ENCODE measurements around the gene CCDC93. TPM values are rescaled to one million over a fixed set of nuclear protein-coding genes. Genes with fewer than 3 reads are reported as not detected.

CCDC93 gene
- total RNA-seq, 4 donors from 2014 or later: 14.4 to 17.0 (median 16.0) TPM

DNA sequence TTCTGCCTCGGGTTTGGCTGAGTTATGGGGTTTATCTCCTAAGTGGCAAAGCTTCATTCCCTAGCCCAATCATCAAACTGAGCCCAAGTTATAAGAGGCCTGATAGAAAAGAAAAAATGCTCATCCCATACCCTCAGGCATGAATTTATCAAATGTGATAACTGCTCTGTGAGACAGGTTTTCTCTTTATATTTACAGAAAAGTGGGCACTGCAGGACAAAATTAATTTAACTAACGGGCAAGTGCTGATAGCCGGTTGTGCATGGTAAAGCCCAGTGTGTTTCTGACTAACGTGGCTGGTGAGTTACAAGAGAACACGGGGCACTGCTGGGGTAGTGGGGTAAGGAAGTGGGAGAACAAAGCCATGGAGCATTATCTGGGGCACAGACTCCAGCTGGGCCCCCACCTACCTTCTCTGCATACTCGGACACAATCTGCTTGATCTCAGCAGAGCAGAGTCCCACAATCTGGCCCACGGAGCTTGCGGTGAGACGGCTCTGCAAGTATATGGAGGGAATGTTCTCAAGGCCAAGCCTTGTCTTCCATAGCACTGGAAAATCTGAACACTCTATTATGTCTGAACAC is 40.3 kb downstream of the CCDC93 start:
- no peaks in the 10 kb centered on the region for H3K9me3 ChIP-seq
- 87% methylated on average over 9 of the region's 9 CpGs for WGBS
- no peak overlapping the region for H3K27ac ChIP-seq (replicated peaks in 1 of 4)
- H3K4me1 ChIP-seq: no peaks in the 10 kb centered on the region
- no peak for DNase-seq (ENCODE audit: extremely low spot score)
- H3K4me3 ChIP-seq: no peak overlapping the region
- TF ChIP-seq, protein P1, sequence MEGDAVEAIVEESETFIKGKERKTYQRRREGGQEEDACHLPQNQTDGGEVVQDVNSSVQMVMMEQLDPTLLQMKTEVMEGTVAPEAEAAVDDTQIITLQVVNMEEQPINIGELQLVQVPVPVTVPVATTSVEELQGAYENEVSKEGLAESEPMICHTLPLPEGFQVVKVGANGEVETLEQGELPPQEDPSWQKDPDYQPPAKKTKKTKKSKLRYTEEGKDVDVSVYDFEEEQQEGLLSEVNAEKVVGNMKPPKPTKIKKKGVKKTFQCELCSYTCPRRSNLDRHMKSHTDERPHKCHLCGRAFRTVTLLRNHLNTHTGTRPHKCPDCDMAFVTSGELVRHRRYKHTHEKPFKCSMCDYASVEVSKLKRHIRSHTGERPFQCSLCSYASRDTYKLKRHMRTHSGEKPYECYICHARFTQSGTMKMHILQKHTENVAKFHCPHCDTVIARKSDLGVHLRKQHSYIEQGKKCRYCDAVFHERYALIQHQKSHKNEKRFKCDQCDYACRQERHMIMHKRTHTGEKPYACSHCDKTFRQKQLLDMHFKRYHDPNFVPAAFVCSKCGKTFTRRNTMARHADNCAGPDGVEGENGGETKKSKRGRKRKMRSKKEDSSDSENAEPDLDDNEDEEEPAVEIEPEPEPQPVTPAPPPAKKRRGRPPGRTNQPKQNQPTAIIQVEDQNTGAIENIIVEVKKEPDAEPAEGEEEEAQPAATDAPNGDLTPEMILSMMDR (IDR thresholded peaks at IDR 0.05): no peak
- TF ChIP-seq EP300 (IDR thresholded peaks at IDR 0.05): no peak
- TF ChIP-seq POLR2A (IDR thresholded peaks at IDR 0.05; ENCODE audit: low read depth): no peak
- TF ChIP-seq POLR2AphosphoS5 (IDR thresholded peaks at IDR 0.05): no peak
- intact Hi-C loops (cut with DNase I): no loop called here
- no peaks in the 10 kb centered on the region for H3K27me3 ChIP-seq
- H3K36me3 ChIP-seq: peaks cover 34 to 91% (median 81%) of the 10 kb centered on the region in 4 donors

DNA sequence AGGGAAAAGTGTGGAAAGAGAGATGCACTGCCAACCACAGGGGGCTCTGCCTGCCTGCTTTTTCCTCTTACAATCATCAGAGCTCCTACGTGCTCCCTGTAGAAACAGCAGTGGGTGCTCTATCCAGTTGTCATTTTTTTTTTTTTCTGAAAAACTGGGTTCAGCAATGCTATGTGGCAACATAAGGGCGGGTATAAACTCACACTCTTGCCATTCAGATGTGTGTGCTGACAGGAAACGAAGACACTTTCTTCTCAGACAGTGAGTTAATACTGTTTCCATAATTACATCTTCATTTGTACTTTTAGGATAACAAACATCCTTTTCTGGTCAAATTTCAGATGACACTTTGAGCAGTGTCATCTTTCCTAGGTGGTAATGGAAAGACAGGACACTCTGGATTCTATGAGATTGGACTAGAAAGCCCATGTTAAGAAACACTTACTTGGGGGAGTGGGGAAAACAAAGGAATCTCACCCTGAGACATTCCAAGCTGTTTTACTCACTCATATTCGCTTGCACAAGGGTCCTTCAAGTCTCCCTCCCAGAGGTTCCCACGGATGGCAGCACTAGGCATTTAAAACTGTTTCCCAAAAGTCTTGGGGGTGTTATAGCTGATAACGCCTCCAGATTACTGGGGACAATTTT is 41.3 kb downstream of the CCDC93 start:
- TF ChIP-seq EP300 (IDR thresholded peaks at IDR 0.05) (no peak), POLR2AphosphoS5 (IDR thresholded peaks at IDR 0.05) (no peak), POLR2A (IDR thresholded peaks at IDR 0.05; ENCODE audit: low read depth) (no peak)
- TF ChIP-seq, protein P1 (IDR thresholded peaks at IDR 0.05): no peak
- no peaks in the 10 kb centered on the region for H3K27me3 ChIP-seq
- peaks cover 34 to 94% (median 80%) of the 10 kb centered on the region in 4 donors for H3K36me3 ChIP-seq
- no peak overlapping the region for H3K4me3 ChIP-seq
- WGBS: 83% methylated on average over 6 of the region's 6 CpGs
- no peaks in the 10 kb centered on the region for H3K9me3 ChIP-seq
- no peak for DNase-seq (ENCODE audit: extremely low spot score)
- H3K4me1 ChIP-seq: no peaks in the 10 kb centered on the region
- intact Hi-C loops (cut with DNase I): no loop called here
- no peak overlapping the region for H3K27ac ChIP-seq (replicated peaks in 1 of 4)

DNA sequence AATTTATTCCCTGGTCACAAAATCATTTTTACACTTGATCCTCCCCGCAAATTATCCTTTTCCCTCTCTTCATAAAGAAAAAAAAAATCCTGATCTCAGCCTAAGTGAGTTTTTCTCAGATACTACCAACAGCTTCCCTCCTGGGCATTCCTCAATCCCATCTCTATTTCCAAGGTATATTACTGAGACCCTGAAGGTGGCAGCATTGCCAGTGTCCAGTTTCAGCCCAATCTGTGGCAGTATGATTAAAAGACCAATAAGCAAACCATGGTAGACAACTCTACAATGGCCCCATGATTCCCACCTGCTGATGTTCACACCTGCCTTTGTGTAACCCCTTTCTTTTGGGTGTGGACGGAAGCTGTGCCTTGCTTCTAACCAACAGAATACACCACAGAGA is 45.1 kb downstream of the CCDC93 start:
- intact Hi-C loops (cut with DNase I): no loop called here
- Histone ChIP-seq H3K27ac (replicated peaks in 1 of 4) (no peak overlapping the region), H3K4me3 (no peak overlapping the region), H3K27me3 (no peaks in the 10 kb centered on the region), H3K36me3 (peaks cover 20 to 97% (median 77%) of the 10 kb centered on the region in 4 donors), H3K4me1 (peaks cover 0 to 6% (median 0%) of the 10 kb centered on the region in 4 donors), H3K9me3 (no peaks in the 10 kb centered on the region)
- TF ChIP-seq EP300 (IDR thresholded peaks at IDR 0.05) (no peak), POLR2A (IDR thresholded peaks at IDR 0.05; ENCODE audit: low read depth) (no peak), POLR2AphosphoS5 (IDR thresholded peaks at IDR 0.05) (no peak)
- TF ChIP-seq, protein P1 (IDR thresholded peaks at IDR 0.05): no peak
- no peak for DNase-seq (ENCODE audit: extremely low spot score)
- WGBS: 95% methylated on average over 2 of the region's 2 CpGs

DNA sequence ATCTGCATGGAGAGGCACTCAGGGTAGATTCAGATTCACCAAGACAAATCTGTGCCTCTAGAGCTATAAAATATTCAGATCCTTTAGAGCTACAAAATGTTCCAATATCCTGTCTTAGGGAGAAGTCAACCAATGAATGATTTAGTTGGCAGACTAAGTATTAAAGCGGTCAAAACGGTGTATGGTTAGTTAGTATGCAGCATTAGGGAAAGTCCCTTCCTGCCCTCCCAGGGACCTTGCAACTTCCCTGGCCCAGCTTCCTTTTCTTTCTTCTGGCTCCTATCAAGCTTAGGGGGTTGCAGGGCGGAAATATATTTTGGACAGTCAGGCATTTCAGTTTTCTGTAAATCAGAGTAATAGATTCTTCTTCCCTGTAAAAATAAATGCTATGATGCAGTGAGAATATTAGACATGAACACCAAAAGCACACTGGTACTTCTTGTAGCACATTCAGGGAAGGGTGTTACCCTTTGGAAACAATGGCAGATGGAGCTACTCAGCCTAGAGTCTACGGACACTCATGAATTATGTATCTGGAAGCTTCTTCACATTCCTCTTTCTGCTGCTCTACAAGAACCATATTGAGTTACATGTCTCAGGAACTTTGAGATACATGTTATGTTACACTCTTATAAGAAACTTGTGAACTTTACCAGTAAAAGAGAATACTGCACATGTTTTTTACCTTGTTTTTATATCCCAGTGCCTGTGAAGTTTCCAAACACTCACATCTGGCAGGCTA is 45.7 kb downstream of the CCDC93 start:
- no peaks in the 10 kb centered on the region for H3K9me3 ChIP-seq
- no peaks in the 10 kb centered on the region for H3K27me3 ChIP-seq
- no peak for DNase-seq (ENCODE audit: extremely low spot score)
- no peak overlapping the region for H3K27ac ChIP-seq (replicated peaks in 1 of 4)
- peaks cover 0 to 6% (median 0%) of the 10 kb centered on the region in 4 donors for H3K4me1 ChIP-seq
- no peak for TF ChIP-seq POLR2AphosphoS5 (IDR thresholded peaks at IDR 0.05)
- TF ChIP-seq EP300 (IDR thresholded peaks at IDR 0.05): no peak
- TF ChIP-seq, protein P1 (IDR thresholded peaks at IDR 0.05): no peak
- TF ChIP-seq POLR2A (IDR thresholded peaks at IDR 0.05; ENCODE audit: low read depth): no peak
- intact Hi-C loops (cut with DNase I): no loop called here
- H3K36me3 ChIP-seq: peaks cover 15 to 97% (median 74%) of the 10 kb centered on the region in 4 donors
- 66% methylated on average over 4 of the region's 4 CpGs for WGBS
- no peak overlapping the region for H3K4me3 ChIP-seq

All from esophagus muscularis mucosa (tissue), 4 donors.